Activated T-cell treated with anti-CD3 and anti-CD28 coated beads for 4 hours (primary cell): ENCODE results near the gene MLH1.

Experiments used
- DNase-seq: peaks from one replicate; pipeline ENCODE4 v3.0.0-alpha.2; 2020

The MLH1 gene

DNA sequence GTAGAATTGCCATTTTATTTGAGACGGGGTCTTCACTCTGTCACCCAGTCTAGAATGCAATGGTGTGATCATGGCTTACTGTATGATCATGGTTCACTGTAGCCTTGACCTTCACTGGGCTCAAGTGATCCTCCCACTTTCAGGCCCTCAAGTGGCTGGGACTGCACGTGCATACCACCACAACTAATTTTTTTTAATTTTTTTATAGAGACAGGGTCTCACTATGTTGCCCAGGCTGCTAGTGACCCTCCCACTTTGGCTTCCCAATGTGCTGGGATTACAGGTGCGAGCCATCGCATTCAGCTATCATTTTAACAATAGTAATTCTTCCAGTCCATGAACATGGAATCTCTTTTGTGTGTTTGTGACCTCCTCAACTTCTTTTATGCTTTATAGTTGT, 12.3 kb upstream of the MLH1 start:
- no peak for DNase-seq

DNA sequence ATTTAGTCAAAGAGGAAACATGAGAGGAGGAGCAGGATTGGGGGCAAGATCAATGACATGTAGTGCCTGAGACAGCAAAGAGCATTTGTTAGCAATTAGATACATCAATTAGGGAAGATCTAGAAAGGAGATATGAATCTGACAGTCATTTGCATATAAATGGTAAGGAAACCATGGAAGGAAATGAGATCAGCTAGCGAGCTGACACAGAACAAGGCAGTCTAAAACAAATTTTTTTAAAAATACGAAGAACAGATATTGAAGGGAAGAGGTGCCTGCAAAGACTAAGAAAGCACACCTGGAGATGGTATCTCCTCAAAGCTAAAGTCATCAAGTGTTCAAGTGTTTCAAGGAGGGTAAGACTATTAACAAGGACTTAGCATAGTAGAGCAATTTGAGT, 5.0 kb upstream of the MLH1 start:
- DNase-seq = no peak

DNA sequence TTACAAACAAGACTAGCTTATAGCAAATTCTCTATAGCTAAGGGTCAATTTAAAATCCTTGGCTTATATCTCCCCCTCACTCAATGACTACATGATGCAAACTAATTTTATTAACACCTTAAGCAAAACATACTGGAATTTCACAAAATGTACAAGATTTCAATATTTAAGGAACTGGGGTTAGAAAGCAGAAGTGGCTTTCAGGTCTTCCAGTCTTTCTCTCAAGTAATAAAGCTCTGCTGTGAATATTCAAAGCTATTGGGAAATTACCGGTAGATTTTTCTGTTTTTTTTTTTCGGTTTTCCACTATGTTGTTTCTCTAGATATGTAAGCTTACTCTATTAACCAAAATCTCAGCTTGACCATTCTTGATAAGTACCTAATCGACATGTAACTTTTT, 4.3 kb upstream of the MLH1 start:
- no peak for DNase-seq

DNA sequence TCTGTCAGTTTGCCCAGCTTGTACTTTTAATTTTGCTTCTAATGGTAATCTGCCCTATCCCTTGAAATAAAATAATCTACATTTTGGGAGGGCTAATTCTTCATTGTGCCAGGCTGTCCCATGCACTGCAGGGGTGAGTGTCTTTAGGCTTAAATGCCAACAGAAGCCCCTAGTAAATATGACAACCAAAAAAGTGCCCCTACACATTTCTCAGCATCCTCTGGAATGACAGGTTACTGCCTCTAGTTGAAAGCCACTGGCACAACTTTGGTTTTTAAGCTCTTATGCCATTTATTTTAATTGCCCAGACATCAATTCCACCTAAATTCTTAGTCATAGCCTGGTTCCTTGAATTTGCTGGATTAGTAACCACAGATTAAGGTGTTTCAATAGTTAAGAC, 3.8 kb upstream of the MLH1 start:
- no peak for DNase-seq

DNA sequence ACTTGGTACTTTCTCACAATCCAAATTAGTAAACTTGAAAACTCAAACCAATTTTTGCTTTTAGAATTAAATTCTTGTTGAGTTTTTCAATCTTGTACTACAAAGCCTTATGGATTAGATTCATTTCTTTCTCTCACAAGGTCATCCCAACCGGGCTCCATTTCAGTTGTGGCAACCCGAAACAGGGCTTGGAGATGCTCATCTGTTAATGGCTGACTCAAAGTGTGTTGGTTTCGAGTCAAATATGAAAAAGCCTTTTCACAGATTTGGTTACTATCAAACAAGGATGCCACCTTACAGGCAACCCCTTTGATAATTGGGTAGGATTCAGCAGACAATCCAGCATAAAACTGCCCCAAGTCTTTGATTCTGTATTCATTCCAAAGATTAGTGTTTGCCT, 2.2 kb upstream of the MLH1 start:
- DNase-seq = no peak

DNA sequence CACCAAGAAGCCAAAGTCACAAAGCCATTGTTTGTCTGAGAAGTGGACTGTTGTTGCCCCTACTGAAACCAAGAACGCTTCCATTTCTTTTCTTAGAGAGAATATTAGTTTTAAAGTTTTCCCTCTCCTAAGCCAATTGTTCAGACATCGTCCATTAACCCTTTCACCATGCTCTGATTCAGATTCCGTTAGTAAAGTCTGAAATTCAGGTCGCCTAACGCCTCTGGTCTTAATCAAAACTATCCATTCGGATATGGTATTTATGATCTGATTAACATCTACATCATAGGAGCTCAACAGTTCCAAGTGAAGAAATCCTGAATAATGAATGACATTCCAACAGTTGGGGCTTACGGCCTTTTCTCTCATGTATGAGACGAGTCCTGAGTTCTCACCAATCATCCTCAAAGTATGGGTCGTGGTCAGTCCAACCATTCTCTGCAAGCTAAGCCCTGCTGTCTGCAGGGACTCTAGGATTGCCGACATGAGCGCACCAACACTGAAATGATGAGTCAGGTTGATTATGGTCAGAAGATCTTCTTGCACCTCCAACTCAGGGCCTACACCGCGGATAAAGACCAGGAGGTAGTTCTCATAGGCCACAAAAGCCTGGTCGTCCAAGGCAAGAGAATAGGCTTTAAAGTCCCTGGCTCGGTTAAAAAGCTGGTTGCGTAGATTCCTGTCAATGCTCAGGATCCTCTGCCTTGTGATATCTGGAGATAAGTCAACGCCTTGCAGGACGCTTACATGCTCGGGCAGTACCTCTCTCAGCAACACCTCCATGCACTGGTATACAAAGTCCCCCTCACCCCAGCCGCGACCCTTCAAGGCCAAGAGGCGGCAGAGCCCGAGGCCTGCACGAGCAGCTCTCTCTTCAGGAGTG, 1.2 kb upstream of the MLH1 start:
- no peak for DNase-seq

DNA sequence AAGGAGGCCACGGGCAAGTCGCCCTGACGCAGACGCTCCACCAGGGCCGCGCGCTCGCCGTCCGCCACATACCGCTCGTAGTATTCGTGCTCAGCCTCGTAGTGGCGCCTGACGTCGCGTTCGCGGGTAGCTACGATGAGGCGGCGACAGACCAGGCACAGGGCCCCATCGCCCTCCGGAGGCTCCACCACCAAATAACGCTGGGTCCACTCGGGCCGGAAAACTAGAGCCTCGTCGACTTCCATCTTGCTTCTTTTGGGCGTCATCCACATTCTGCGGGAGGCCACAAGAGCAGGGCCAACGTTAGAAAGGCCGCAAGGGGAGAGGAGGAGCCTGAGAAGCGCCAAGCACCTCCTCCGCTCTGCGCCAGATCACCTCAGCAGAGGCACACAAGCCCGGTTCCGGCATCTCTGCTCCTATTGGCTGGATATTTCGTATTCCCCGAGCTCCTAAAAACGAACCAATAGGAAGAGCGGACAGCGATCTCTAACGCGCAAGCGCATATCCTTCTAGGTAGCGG, 452 bp upstream of the MLH1 start, which contains the start of gene EPM2AIP1:
EPM2AIP1 (minus strand) TSS at position 326 of the 520 bp plus-strand sequence; CDS start at position 272, 54 bp downstream.
- DNase-seq = no peak

DNA sequence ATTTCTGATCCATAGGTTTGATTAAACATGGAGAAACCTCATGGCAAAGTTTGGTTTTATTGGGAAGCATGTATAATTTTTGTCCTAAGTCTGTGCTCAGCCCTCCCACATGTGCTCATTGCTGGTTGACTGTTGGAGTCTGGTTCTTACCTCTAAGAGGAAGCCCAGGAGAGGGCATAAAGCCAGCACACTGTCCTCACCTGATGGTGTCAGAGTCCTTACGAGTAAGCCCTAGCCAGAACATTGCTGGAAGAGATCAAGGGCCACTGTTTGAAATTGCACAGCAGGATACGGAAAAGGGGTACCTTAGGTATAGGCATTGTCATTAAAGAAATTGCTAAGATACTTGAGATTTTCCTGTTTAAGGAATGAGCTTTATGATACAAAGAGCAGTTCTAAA, 21.3 kb downstream of the MLH1 start:
- DNase-seq = no peak

DNA sequence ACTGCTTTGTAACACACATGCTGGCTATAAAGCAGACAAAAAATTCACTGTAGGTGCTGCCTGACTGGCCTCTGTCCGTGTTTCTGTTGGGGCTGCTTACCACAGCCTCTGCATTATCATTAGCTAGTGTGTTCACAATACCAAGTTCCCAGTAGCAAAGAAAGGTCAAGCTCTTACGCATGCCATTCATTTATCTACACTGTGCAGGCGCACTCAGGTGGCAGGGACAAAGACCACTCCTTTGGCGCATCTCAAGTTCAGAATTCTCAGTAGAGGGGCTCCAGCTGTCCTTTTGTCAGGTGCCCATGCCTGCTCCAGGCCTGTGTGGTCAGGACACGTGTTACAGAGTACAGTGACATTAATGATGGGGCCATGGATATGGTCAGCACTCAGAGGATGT, 22.3 kb downstream of the MLH1 start:
- no peak for DNase-seq

DNA sequence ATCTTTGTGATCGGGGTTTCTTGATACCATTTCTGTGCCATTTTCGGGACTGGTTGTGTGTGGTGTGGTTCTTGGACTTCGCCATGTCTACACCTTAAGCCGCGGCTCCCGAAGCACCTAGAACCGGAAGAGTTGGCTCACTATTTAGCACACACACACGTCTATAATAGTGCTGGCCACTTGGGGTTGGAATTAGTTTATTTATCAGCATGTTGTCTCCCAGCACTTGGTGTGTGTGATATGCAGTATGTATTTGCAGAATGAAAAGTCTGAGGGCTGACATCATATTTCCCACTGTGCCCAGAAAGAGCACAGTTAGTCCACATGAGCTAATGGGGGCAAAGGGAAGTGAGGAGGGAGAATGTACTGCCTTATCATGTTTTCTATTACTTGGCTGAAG, 23.6 kb downstream of the MLH1 start:
- no peak for DNase-seq

DNA sequence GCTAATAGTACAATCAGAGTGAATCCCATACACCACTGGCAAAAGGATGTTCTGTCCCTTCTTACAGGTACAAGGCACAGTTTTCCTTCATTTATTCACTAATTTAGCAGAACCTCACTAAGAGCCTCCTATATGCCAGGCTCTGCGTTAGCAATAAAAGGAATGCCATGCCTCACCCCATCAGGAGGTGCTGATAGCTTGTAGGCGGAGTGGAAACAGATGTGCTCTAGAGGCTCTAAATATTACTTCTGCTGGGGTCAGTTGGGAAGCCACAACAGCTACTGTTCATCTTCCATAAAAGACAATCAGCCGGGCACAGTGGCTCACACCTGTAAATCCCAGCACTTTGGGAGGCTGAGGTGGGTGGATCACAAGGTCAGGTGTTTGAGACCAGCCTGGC, 24.4 kb downstream of the MLH1 start:
- DNase-seq = no peak

DNA sequence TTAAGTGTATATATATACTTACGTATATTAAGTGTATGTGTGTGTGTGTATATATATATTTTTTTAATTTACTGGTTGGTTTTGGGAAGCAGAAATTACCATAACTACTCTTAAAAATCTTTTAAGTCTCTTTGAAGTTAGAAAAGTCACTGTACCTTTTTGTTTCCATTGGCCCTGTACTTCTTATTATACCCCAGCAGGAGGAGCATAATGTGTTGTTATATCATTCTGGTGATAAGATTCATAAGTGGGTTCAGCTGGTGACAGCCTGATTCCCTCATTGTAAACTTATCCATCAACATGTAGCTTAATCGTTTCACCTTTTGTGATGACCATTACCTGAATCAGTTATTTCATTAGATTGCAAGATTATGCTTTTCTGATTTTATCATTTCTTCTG, 30.8 kb downstream of the MLH1 start:
- DNase-seq = no peak

DNA sequence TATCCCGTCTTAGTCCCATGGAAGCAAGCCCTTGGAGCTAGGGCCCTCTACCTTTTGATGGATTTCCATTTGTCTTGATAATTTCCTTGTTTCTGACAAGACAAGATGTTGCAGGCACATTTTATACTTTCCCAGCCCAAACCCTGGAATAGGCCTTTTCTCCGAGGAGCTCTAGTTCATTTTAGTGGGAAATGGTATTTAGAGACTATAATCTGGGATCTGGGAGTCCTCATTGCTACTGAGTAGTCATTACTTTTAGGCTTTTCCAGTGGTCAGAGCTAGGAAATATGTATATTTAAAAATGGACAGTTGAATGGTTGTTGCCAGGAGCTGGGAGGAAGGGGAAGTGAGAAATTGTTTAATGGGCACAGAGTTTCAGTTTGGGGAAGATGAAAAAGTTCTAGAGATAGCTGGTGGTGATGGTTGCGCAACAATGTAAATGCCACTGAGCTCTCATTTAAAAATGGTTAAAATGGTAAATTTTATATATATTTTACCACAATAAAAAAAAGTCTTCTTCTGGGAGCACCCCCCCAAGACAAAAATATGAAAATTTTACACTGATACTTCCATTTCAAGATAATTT, 31.6 kb downstream of the MLH1 start:
- no peak for DNase-seq

DNA sequence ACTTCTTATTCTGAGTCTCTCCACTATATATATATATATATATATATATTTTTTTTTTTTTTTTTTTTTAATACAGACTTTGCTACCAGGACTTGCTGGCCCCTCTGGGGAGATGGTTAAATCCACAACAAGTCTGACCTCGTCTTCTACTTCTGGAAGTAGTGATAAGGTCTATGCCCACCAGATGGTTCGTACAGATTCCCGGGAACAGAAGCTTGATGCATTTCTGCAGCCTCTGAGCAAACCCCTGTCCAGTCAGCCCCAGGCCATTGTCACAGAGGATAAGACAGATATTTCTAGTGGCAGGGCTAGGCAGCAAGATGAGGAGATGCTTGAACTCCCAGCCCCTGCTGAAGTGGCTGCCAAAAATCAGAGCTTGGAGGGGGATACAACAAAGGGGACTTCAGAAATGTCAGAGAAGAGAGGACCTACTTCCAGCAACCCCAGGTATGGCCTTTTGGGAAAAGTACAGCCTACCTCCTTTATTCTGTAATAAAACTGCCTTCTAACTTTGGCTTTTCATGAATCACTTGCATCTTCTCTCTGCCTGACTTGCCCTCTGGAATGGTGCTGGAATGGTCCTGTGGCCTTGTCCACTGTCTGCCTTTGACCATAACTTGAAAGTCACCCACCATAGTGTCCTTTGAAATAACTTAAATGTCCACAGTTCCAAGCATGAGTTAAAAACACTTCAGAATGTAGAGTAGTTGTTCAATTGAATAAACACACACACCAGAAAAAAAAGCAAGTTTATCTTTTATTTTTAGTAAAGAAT, 32.4 kb downstream of the MLH1 start:
- DNase-seq = no peak

DNA sequence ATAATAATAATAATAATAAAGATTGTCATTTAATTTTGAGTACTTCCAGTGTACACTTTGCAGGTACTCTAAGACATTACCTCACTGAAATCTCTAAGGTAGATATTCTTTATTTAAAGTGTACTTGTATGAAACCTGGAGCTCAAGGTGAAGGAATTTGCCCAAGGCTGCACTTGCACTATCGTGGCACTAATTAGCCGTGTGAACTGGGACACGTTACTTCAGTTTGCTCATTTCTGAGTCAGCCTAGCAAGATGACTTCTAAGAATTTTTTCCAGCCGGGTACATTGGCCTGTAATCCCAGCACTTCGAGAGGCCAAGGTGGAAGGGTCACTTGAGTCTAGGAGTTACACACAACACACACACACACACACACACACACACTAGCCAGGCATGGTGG, 33.5 kb downstream of the MLH1 start:
- DNase-seq = no peak

DNA sequence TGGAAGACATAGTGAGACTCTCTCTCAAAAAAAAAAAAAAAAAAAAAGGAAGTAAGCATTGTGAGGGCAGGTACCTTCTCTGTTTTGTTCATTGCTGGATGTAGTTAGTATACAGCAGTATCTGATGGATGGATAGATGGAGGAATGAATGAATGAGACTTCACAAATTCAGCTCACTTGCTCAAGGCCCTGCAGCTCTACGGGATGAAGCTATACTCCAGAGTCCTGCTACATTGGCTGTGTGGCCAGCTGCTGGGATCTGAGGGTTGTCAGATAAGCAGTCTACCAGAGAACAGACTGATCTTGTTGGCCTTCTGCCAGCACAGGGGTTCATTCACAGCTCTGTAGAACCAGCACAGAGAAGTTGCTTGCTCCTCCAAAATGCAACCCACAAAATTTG, 35.0 kb downstream of the MLH1 start:
- no peak for DNase-seq

DNA sequence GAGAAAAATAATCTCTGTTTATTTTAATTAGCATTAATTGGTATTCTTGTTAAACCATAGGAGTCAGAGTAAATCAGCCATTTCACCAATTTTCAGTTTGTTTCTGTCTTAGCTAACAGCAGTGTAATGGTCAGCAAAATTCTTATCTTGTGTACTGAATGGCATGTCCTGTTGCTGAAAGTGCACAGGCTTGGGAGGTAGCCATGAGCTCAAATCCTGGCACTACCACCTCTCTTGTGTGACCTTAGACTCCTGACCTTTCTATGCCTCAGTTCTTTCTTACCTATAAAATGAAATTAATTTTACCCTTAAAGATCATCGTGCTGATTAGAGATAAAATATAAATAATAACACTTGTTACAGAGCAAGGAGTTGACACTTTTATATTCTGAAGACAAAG, 35.8 kb downstream of the MLH1 start:
- no peak for DNase-seq

DNA sequence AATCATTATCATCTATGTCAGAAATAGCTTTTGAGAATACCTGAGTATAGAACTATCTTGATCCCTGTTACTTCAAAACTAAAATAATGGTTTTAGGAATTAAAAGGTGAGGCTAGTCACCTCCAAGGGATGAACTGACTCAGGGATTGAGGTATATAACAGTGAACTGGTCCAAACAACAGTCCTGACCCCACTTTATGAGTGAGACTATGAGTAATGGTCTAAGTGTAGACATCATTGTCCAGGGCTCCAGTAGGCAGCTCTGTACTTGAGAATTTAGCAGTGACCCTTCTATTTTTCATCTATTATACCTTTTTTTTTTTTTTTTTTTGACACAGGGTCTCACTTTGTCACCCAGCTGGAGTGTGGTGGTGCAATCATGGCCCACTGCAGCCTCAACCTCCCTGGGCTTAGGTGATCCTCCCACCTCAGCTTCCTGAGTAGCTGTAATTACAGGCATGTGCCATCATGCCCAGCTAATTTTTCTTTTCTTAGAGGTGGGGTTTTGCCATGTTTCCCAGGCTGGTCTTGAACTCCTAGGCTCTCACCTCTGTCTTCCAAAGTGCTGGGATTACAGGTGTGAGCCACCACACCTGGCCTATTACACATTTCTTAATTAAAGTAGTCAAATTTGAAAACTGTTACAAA, 36.3 kb downstream of the MLH1 start:
- DNase-seq = no peak

DNA sequence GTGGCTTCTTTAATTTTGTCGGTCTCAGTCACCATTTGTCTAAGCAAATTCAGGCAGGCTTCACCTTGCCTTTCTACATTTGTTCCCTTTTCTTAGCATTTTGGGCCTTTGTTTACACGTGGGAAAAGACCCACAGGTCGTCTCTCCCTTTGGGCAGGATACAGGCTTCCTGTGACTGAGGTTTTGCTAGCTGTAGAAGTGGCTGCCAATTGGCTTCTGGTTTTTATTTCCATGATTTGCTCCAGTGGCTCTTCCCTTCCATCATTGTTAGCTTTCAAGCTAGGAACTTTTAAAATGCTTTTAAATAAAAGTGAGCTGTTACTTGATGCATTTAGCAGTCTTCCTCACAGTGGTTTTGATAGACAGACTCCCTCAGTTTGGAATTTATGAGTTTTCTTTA, 37.3 kb downstream of the MLH1 start:
- no peak for DNase-seq

DNA sequence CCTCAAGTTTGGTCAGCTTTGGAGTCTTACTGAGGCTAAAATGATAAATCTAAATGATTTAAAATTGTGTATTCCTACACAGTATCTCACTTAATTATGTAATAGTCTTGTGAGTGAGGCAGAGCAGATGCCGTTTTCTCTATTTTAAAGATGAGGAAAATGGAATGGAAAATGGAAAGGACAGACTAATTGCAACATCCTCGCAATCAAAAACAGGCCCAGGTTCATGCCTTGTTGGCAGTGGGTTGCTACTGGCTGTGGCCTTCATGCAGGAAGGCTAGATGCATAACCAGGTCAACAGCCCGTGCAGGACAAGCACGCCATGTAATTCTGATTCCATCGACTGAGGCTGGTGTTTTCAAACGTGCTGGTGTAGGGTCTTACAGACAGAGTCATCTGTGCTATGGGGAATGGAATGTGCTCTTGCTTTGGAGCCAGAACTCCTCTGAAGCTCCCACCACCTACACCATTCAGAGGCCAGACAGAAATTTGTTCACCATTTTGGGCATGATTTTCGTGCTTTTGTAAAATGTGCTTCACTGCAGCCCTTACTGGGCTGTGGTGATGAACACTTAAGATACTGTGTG, 37.9 kb downstream of the MLH1 start:
- no peak for DNase-seq

DNA sequence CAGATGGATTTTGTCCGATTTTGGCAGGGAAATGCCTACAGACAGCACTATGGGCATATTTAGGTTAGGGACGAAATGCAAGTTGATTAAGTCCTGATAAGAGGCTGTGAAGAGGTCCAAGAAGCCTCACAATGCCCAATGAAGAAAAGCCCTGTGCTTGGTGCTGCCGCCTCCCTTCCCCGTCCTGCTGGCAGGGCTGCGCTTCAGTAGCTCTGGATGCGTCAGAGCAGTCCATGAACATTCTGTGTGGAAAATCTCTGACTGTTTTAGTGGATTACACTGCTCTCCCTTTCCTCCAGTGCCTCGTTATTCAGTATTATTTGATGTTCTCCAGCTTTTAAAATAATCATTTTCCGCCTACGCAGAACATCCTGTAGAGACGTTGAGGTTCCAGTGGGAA, 39.6 kb downstream of the MLH1 start:
- DNase-seq = no peak

DNA sequence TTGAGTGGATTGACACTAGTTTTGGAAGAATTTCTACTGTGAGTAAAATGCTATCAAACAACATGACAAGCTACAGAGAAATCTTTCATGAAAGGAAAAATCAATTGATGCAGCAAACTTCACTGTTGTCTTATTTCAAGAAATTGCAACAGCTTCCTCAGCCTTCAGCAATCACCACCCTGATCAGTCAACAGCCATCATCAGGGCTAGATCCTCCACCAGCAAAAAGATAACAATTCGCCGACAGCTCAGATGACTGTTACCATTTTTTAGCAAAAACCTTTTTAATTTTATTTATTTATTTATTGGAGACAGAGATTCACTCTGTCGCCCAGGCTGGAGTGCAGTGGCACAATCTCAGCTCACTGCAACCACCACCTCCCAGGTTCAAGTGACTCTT, 44.0 kb downstream of the MLH1 start:
- DNase-seq = no peak
